ENCODE data around the gene DDX21. TPM values are rescaled to one million over a fixed set of nuclear protein-coding genes. Genes with fewer than 3 reads are reported as not detected.
"Not testable (repeated sequence)": the region's sequence is repeated elsewhere in the genome, so short reads cannot be mapped to it uniquely, and the experiment has no call there.

Gene DDX21
- total RNA-seq, 1 donor from 2014 or later: 54.1 TPM

DNA sequence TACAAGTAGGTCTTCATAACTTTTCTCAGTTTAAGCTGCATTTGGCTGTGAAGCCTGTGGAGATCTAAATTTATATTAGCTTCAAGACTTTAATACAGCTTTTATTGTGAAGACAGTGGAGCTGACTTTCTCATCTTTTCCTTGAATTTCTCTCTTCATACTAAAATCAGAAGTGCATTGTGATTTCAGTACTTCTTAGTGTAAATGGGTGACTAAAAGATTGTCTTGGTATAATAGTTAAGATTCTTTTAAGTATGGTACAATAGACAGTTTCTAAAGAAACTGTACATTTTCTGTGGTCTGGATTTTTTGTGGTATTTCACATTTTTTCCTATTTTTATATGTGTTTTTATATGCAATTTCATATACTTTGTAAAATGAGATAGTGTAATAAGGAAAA lies 21.0 kb upstream of the DDX21 start:
- TF ChIP-seq, protein P1, sequence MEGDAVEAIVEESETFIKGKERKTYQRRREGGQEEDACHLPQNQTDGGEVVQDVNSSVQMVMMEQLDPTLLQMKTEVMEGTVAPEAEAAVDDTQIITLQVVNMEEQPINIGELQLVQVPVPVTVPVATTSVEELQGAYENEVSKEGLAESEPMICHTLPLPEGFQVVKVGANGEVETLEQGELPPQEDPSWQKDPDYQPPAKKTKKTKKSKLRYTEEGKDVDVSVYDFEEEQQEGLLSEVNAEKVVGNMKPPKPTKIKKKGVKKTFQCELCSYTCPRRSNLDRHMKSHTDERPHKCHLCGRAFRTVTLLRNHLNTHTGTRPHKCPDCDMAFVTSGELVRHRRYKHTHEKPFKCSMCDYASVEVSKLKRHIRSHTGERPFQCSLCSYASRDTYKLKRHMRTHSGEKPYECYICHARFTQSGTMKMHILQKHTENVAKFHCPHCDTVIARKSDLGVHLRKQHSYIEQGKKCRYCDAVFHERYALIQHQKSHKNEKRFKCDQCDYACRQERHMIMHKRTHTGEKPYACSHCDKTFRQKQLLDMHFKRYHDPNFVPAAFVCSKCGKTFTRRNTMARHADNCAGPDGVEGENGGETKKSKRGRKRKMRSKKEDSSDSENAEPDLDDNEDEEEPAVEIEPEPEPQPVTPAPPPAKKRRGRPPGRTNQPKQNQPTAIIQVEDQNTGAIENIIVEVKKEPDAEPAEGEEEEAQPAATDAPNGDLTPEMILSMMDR (IDR thresholded peaks at IDR 0.05): no peak
- Mint-ChIP-seq H3K27ac (ENCODE audit: unreplicated experiment) (no peak overlapping the region), H3K4me3 (ENCODE audit: unreplicated experiment) (no peak overlapping the region), H3K27me3 (ENCODE audit: unreplicated experiment) (no peaks in the 10 kb centered on the region), H3K4me1 (ENCODE audit: unreplicated experiment) (no peaks in the 10 kb centered on the region), H3K9me3 (ENCODE audit: unreplicated experiment) (no peaks in the 10 kb centered on the region), H3K36me3 (ENCODE audit: unreplicated experiment) (peaks cover 39% of the 10 kb centered on the region)
- DNase-seq (ENCODE audit: extremely low spot score, unreplicated experiment): no peak

DNA sequence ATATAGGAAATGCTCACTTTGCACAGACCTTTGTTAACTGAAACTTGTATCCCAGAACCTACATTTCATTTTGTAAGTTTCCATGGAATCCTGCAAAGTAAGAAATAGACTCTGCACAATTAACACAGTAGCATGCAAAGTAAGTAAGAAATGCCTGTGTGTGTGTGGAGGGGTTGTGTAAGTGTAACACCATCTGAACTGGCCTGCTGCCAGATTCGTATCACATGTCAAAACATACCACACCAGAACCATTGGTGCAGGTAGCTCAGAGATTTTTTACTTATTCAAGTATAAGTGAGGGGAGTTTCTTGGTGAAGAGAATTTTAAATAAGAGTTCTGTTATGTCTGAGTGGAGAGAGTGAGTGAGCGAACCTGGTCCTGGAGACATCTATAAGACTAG lies 17.9 kb upstream of the DDX21 start:
- no peaks in the 10 kb centered on the region for H3K27me3 Mint-ChIP-seq (ENCODE audit: unreplicated experiment)

GRCh38 chr10:68938884-68939283 lies 17.1 kb upstream of the DDX21 start:
- Mint-ChIP-seq H3K27me3 (ENCODE audit: unreplicated experiment) (no peaks in the 10 kb centered on the region), H3K9me3 (ENCODE audit: unreplicated experiment) (no peaks in the 10 kb centered on the region), H3K4me1 (ENCODE audit: unreplicated experiment) (no peaks in the 10 kb centered on the region), H3K4me3 (ENCODE audit: unreplicated experiment) (no peak overlapping the region), H3K27ac (ENCODE audit: unreplicated experiment) (no peak overlapping the region), H3K36me3 (ENCODE audit: unreplicated experiment) (peaks cover 29% of the 10 kb centered on the region)
- TF ChIP-seq, protein P1 (IDR thresholded peaks at IDR 0.05): no peak
- no peak for DNase-seq (ENCODE audit: extremely low spot score, unreplicated experiment)

More for the DNA sequence above, 17.9 kb upstream of the DDX21 start:
- H3K4me3 Mint-ChIP-seq (ENCODE audit: unreplicated experiment): no peak overlapping the region
- no peaks in the 10 kb centered on the region for H3K9me3 Mint-ChIP-seq (ENCODE audit: unreplicated experiment)
- H3K36me3 Mint-ChIP-seq (ENCODE audit: unreplicated experiment): peaks cover 28% of the 10 kb centered on the region
- DNase-seq (ENCODE audit: extremely low spot score, unreplicated experiment): no peak
- H3K27ac Mint-ChIP-seq (ENCODE audit: unreplicated experiment): no peak overlapping the region
- no peaks in the 10 kb centered on the region for H3K4me1 Mint-ChIP-seq (ENCODE audit: unreplicated experiment)
- TF ChIP-seq, protein P1 (IDR thresholded peaks at IDR 0.05): no peak

GRCh38 chr10:68940917-68941316 lies 15.1 kb upstream of the DDX21 start:
- not testable (repeated sequence) for H3K27ac Mint-ChIP-seq (ENCODE audit: unreplicated experiment); H3K9me3 Mint-ChIP-seq (ENCODE audit: unreplicated experiment); H3K4me1 Mint-ChIP-seq (ENCODE audit: unreplicated experiment); H3K27me3 Mint-ChIP-seq (ENCODE audit: unreplicated experiment); DNase-seq (ENCODE audit: extremely low spot score, unreplicated experiment); H3K4me3 Mint-ChIP-seq (ENCODE audit: unreplicated experiment)
- peaks cover 32% of the 10 kb centered on the region for H3K36me3 Mint-ChIP-seq (ENCODE audit: unreplicated experiment)

DNA sequence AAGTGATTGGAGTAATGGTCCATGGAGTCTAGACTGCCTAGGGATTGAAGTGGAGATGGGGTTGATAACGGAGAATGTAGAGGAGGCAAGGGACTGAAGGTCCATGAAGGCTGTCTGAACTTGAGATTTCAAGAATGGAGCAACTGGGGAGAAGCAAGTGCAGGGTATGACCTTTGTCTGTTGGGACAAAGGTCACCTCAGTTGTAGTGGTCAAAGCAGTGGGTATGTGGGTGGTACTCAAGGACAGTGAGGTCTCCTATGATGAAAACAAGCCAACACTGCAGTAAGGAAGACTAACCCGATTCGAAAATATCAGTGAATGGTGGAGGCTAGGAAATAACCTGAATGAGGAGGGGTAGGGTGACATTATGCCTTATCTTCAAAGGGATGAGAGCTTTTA lies 5.4 kb upstream of the DDX21 start:
- H3K4me1 Mint-ChIP-seq (ENCODE audit: unreplicated experiment): peaks cover 6% of the 10 kb centered on the region
- TF ChIP-seq, protein P1 (IDR thresholded peaks at IDR 0.05): no peak
- H3K27me3 Mint-ChIP-seq (ENCODE audit: unreplicated experiment): no peaks in the 10 kb centered on the region
- no peak for DNase-seq (ENCODE audit: extremely low spot score, unreplicated experiment)
- no peak overlapping the region for H3K4me3 Mint-ChIP-seq (ENCODE audit: unreplicated experiment)
- H3K9me3 Mint-ChIP-seq (ENCODE audit: unreplicated experiment): no peaks in the 10 kb centered on the region
- H3K27ac Mint-ChIP-seq (ENCODE audit: unreplicated experiment): no peak overlapping the region
- peaks cover 17% of the 10 kb centered on the region for H3K36me3 Mint-ChIP-seq (ENCODE audit: unreplicated experiment)

- no peak for DNase-seq (ENCODE audit: extremely low spot score, unreplicated experiment)
- Mint-ChIP-seq H3K27me3 (ENCODE audit: unreplicated experiment) (no peaks in the 10 kb centered on the region), H3K9me3 (ENCODE audit: unreplicated experiment) (no peaks in the 10 kb centered on the region), H3K27ac (ENCODE audit: unreplicated experiment) (peak overlapping the region; percentile 54), H3K36me3 (ENCODE audit: unreplicated experiment) (peaks cover 10% of the 10 kb centered on the region), H3K4me1 (ENCODE audit: unreplicated experiment) (peaks cover 26% of the 10 kb centered on the region), H3K4me3 (ENCODE audit: unreplicated experiment) (peak overlapping the region; percentile 55)
- TF ChIP-seq, protein P1 (IDR thresholded peaks at IDR 0.05): no peak
Observed at GRCh38 chr10:68954904-68955303, 1.1 kb upstream of the DDX21 start.

Data from osteocyte (in vitro differentiated cells).